Measurements from ENCODE around the gene PRR29.
"Not testable (repeated sequence)": the region's sequence is repeated elsewhere in the genome, so short reads cannot be mapped to it uniquely, and the experiment has no call there.

PRR29 gene

GRCh38 chr17:64016974-64017373 lies 18.8 kb downstream of the PRR29 start:
- no peak for TF ChIP-seq CTCF (IDR thresholded peaks at IDR 0.05; ENCODE audit: low read depth, low read length)
- H3K4me3 ChIP-seq (replicated peaks in 1 of 2; ENCODE audit: low read depth in 2 of 2, low read length in 2 of 2): no peak overlapping the region
- no peak for DNase-seq (ENCODE audit: low read depth in 2 of 2)

GRCh38 chr17:64017381-64017980 lies 19.3 kb downstream of the PRR29 start:
- H3K4me3 ChIP-seq (replicated peaks in 1 of 2; ENCODE audit: low read depth in 2 of 2, low read length in 2 of 2): no peak overlapping the region
- no peak for DNase-seq (ENCODE audit: low read depth in 2 of 2)
- TF ChIP-seq CTCF (IDR thresholded peaks at IDR 0.05; ENCODE audit: low read depth, low read length): peak; percentile 38

GRCh38 chr17:64019551-64019961 lies 21.4 kb downstream of the PRR29 start:
- H3K4me3 ChIP-seq (replicated peaks in 1 of 2; ENCODE audit: low read depth in 2 of 2, low read length in 2 of 2); DNase-seq (ENCODE audit: low read depth in 2 of 2): not testable (repeated sequence)

GRCh38 chr17:64020056-64020766 lies 22.1 kb downstream of the PRR29 start, which contains the start of gene ICAM2:
Gene ICAM2 (minus strand): TSS chr17:64020633. CDS start chr17:64006691, 13,942 bp downstream.
- no peak for TF ChIP-seq CTCF (IDR thresholded peaks at IDR 0.05; ENCODE audit: low read depth, low read length)
- H3K4me3 ChIP-seq (replicated peaks in 1 of 2; ENCODE audit: low read depth in 2 of 2, low read length in 2 of 2): no peak within 1 kb of the TSS
- no peak for DNase-seq (ENCODE audit: low read depth in 2 of 2)

GRCh38 chr17:64022611-64023063 lies 24.5 kb downstream of the PRR29 start:
- no peak for TF ChIP-seq CTCF (IDR thresholded peaks at IDR 0.05; ENCODE audit: low read depth, low read length)
- no peak for DNase-seq (ENCODE audit: low read depth in 2 of 2)
- no peak overlapping the region for H3K4me3 ChIP-seq (replicated peaks in 1 of 2; ENCODE audit: low read depth in 2 of 2, low read length in 2 of 2)

GRCh38 chr17:64024215-64024654 lies 26.1 kb downstream of the PRR29 start:
- no peak for DNase-seq (ENCODE audit: low read depth in 2 of 2)
- TF ChIP-seq CTCF (IDR thresholded peaks at IDR 0.05; ENCODE audit: low read depth, low read length): no peak
- H3K4me3 ChIP-seq (replicated peaks in 1 of 2; ENCODE audit: low read depth in 2 of 2, low read length in 2 of 2): no peak overlapping the region

Measured in cardiac fibroblast (primary cell).